Measurements from ENCODE around the gene PPP3R1.
A peak's percentile ranks its signal among the peaks of the same experiment; 100 is the strongest.

Gene PPP3R1

GRCh38 chr2:68203587-68203986, 48.7 kb downstream of the PPP3R1 start:
- H3K4me3 ChIP-seq (ENCODE audit: control insufficient read depth, low read depth, low read length), result no peak overlapping the region
- no peak for DNase-seq (ENCODE audit: low read depth)
- TF ChIP-seq CTCF (IDR thresholded peaks at IDR 0.05; ENCODE audit: control insufficient read depth, insufficient read depth, low read depth, low read length, missing control alignments), result no peak

- DNase-seq (ENCODE audit: low read depth), result no peak
- no peak overlapping the region for H3K4me3 ChIP-seq (ENCODE audit: control insufficient read depth, low read depth, low read length)
- no peak for TF ChIP-seq CTCF (IDR thresholded peaks at IDR 0.05; ENCODE audit: control insufficient read depth, insufficient read depth, low read depth, low read length, missing control alignments)
These were observed 52.1 kb downstream of the PPP3R1 start for GRCh38 chr2:68200157-68200787.

GRCh38 chr2:68196120-68196716, 56.1 kb downstream of the PPP3R1 start:
- DNase-seq (ENCODE audit: low read depth), result no peak
- H3K4me3 ChIP-seq (ENCODE audit: control insufficient read depth, low read depth, low read length), result no peak overlapping the region
- peak; percentile 40 for TF ChIP-seq CTCF (IDR thresholded peaks at IDR 0.05; ENCODE audit: control insufficient read depth, insufficient read depth, low read depth, low read length, missing control alignments)

GRCh38 chr2:68195096-68195495, 57.2 kb downstream of the PPP3R1 start:
- TF ChIP-seq CTCF (IDR thresholded peaks at IDR 0.05; ENCODE audit: control insufficient read depth, insufficient read depth, low read depth, low read length, missing control alignments), result no peak
- H3K4me3 ChIP-seq (ENCODE audit: control insufficient read depth, low read depth, low read length), result no peak overlapping the region
- no peak for DNase-seq (ENCODE audit: low read depth)

GRCh38 chr2:68193787-68194372, 58.5 kb downstream of the PPP3R1 start:
- no peak for DNase-seq (ENCODE audit: low read depth)
- H3K4me3 ChIP-seq (ENCODE audit: control insufficient read depth, low read depth, low read length), result no peak overlapping the region; the same call in 1 of the 2 replicates
- no peak for TF ChIP-seq CTCF (IDR thresholded peaks at IDR 0.05; ENCODE audit: control insufficient read depth, insufficient read depth, low read depth, low read length, missing control alignments)

- H3K4me3 ChIP-seq (ENCODE audit: control insufficient read depth, low read depth, low read length), result no peak overlapping the region
- no peak for DNase-seq (ENCODE audit: low read depth)
- no peak for TF ChIP-seq CTCF (IDR thresholded peaks at IDR 0.05; ENCODE audit: control insufficient read depth, insufficient read depth, low read depth, low read length, missing control alignments)
These were observed 59.2 kb downstream of the PPP3R1 start for GRCh38 chr2:68193144-68193543.
